Cardiac fibroblast (primary cell): ENCODE data around the gene RNF121.

Experiments used
- DNase-seq, 2 donors: peaks; one replicate each; pipeline versions ENCODE4 v3.0.0 to v3.0.0-alpha.2; 2010; ENCODE audit warnings: low read depth in 2 of 2
- H3K4me3 ChIP-seq, 2 donors: replicated peaks in 1 of 2; 1 replicate in 1 of 2; 2 replicates in 1 of 2; pipeline ENCODE4 v1.5.1; 2011; ENCODE audit warnings: low read depth in 2 of 2, low read length in 2 of 2, mild to moderate bottlenecking in 2 of 2, moderate library complexity in 1 of 2
- CTCF ChIP-seq: IDR thresholded peaks from one replicate; pipeline ENCODE4 v1.5.1; 2011; ENCODE audit warnings: low read depth, mild to moderate bottlenecking, low read length, inconsistent platforms

Gene RNF121

DNA sequence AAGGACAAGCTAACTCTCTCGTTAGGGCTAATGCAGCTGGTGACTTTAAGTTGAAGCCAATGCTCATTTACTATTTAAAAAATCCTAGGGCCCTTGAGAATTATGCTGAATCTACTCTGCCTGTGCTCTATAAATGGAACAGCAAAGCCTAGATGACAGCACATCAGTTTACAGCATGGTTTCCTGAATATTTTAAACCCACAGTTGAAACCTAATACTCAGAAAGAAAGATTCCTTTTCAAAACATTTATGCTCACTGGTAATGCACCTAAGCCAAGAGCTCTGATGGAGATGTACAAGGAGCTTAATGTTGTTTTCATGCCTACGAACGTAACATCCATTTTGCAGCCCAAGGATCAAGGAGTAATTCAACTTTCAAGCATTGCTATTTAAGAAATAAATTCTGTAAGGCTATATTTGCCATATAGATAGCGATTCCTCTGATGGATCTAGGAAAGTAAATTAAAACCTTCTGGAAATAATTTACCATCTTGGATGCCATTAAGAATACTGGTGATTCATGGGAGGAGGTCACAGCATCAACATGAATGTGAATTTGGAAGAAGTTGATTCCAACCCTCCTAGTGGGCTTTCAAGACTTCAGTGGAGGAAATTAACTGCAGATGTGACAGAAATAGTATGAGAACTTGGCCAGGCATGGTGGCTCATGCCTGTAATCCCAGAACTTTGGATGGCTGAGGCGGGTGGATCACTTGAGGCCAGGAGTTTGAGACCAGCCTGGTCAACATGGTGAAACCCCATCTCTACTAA, 14.9 kb upstream of the RNF121 start:
- no peak overlapping the region for H3K4me3 ChIP-seq
- DNase-seq, result no peak
- TF ChIP-seq CTCF, result no peak

GRCh38 chr11:71914617-71915189, 14.1 kb upstream of the RNF121 start:
- no peak for DNase-seq
- TF ChIP-seq CTCF, result no peak
- no peak overlapping the region for H3K4me3 ChIP-seq

DNA sequence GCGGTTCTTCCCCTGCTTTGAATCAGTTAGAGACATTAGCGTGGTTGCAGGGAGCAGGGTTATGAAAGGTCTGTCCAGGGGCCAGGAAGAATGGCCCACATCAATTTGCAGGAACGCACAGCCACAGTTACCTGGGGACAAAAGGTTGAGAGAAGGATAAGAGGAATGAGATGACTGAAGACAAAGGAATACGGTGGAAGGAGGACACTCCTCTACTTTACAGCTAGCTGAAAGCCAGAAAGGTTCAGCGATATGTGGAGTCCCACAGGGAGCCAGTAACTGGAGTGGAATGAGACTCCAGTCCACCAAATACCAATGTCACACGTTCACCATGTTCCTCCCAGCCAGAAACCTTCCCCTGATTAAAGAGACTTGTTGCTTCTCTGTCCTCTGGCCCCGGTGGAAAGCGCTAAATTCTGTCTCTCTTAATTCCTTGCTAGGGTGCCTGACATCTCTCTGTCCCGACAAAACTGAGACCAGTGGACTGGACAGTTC, 11.2 kb upstream of the RNF121 start:
- DNase-seq, result no peak

GRCh38 chr11:71927820-71928736, 768 bp upstream of the RNF121 start, which contains the start of gene XNDC1N:
XNDC1N (minus strand) TSS chr11:71928594; CDS start chr11:71923353, 5,241 bp downstream.
- peak within 1 kb of the TSS; percentile 78 to 98 for H3K4me3 ChIP-seq
- no peak for TF ChIP-seq CTCF
- DNase-seq, result peak; percentile 87 to 92

More for the DNA sequence above, 11.2 kb upstream of the RNF121 start:
- no peak overlapping the region for H3K4me3 ChIP-seq
- no peak for TF ChIP-seq CTCF

DNA sequence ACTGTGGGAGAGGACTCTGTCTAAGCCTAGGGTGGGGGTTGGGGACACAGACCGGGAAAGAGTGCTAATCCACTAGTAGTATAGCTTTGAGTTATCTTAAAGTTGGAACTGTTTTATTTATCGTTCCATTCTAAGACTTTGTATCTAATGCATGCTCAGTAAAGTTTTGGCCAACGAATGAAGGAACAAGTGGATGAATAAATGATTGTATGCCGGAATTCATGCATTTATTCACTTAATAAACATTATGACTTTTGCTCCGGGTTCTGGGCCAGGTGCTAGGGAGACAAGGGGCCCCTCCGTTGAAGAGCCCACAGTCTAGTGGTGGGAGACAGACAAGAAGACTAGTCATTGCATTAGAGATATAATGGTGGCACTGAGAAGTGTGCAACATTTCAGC, 645 bp downstream of the RNF121 start:
- peak overlapping the region; percentile 78 to 98 for H3K4me3 ChIP-seq
- no peak for TF ChIP-seq CTCF
- no peak for DNase-seq

GRCh38 chr11:71930556-71931244, 1.9 kb downstream of the RNF121 start:
- H3K4me3 ChIP-seq, result no peak overlapping the region
- no peak for TF ChIP-seq CTCF
- peak; percentile 39 to 74 for DNase-seq
